ENCODE results near the gene TEAD1. TPM values are rescaled to one million over a fixed set of nuclear protein-coding genes. Genes with fewer than 3 reads are reported as not detected.

The TEAD1 gene
- total RNA-seq, 1 donor from 2014 or later: 154 TPM

- no peaks in the 10 kb centered on the region for H3K9me3 Mint-ChIP-seq (ENCODE audit: unreplicated experiment)
- no peak for TF ChIP-seq CTCF (IDR thresholded peaks at IDR 0.05)
- peaks cover 3% of the 10 kb centered on the region for H3K36me3 Mint-ChIP-seq (ENCODE audit: unreplicated experiment)
- no peak for DNase-seq (ENCODE audit: extremely low spot score, unreplicated experiment)
- no peaks in the 10 kb centered on the region for H3K27me3 Mint-ChIP-seq (ENCODE audit: unreplicated experiment)
- H3K4me3 Mint-ChIP-seq (ENCODE audit: unreplicated experiment): no peak overlapping the region
- peak overlapping the region; percentile 21 for H3K27ac Mint-ChIP-seq (ENCODE audit: unreplicated experiment)
- peaks cover 91% of the 10 kb centered on the region for H3K4me1 Mint-ChIP-seq (ENCODE audit: unreplicated experiment)
These were observed 13.5 kb downstream of the TEAD1 start for GRCh38 chr11:12687740-12688139.

- Mint-ChIP-seq H3K27ac (ENCODE audit: unreplicated experiment) (peak overlapping the region; percentile 66), H3K36me3 (ENCODE audit: unreplicated experiment) (peaks cover 3% of the 10 kb centered on the region), H3K4me1 (ENCODE audit: unreplicated experiment) (peaks cover 91% of the 10 kb centered on the region), H3K4me3 (ENCODE audit: unreplicated experiment) (no peak overlapping the region), H3K9me3 (ENCODE audit: unreplicated experiment) (no peaks in the 10 kb centered on the region), H3K27me3 (ENCODE audit: unreplicated experiment) (no peaks in the 10 kb centered on the region)
- no peak for DNase-seq (ENCODE audit: extremely low spot score, unreplicated experiment)
- TF ChIP-seq CTCF (IDR thresholded peaks at IDR 0.05): no peak
These were observed 15.0 kb downstream of the TEAD1 start for GRCh38 chr11:12689029-12689755.

- H3K27ac Mint-ChIP-seq (ENCODE audit: unreplicated experiment): peak overlapping the region; percentile 15
These were observed 16.4 kb downstream of the TEAD1 start for GRCh38 chr11:12690663-12691062.

GRCh38 chr11:12691473-12691872, 17.3 kb downstream of the TEAD1 start:
- Mint-ChIP-seq H3K9me3 (ENCODE audit: unreplicated experiment) (no peaks in the 10 kb centered on the region), H3K4me3 (ENCODE audit: unreplicated experiment) (no peak overlapping the region), H3K36me3 (ENCODE audit: unreplicated experiment) (peaks cover 3% of the 10 kb centered on the region), H3K4me1 (ENCODE audit: unreplicated experiment) (peaks cover 91% of the 10 kb centered on the region), H3K27ac (ENCODE audit: unreplicated experiment) (peak overlapping the region; percentile 70), H3K27me3 (ENCODE audit: unreplicated experiment) (no peaks in the 10 kb centered on the region)
- TF ChIP-seq CTCF (IDR thresholded peaks at IDR 0.05): no peak
- no peak for DNase-seq (ENCODE audit: extremely low spot score, unreplicated experiment)

More at GRCh38 chr11:12690663-12691062, 16.4 kb downstream of the TEAD1 start:
- H3K9me3 Mint-ChIP-seq (ENCODE audit: unreplicated experiment): no peaks in the 10 kb centered on the region
- no peak for DNase-seq (ENCODE audit: extremely low spot score, unreplicated experiment)
- H3K36me3 Mint-ChIP-seq (ENCODE audit: unreplicated experiment): peaks cover 3% of the 10 kb centered on the region
- peaks cover 91% of the 10 kb centered on the region for H3K4me1 Mint-ChIP-seq (ENCODE audit: unreplicated experiment)
- no peak for TF ChIP-seq CTCF (IDR thresholded peaks at IDR 0.05)
- no peak overlapping the region for H3K4me3 Mint-ChIP-seq (ENCODE audit: unreplicated experiment)
- H3K27me3 Mint-ChIP-seq (ENCODE audit: unreplicated experiment): no peaks in the 10 kb centered on the region

- peak overlapping the region; percentile 23 for H3K4me3 Mint-ChIP-seq (ENCODE audit: unreplicated experiment)
- peak overlapping the region; percentile 99 for H3K27ac Mint-ChIP-seq (ENCODE audit: unreplicated experiment)
- TF ChIP-seq CTCF (IDR thresholded peaks at IDR 0.05): no peak
- no peaks in the 10 kb centered on the region for H3K27me3 Mint-ChIP-seq (ENCODE audit: unreplicated experiment)
- H3K9me3 Mint-ChIP-seq (ENCODE audit: unreplicated experiment): no peaks in the 10 kb centered on the region
- peaks cover 3% of the 10 kb centered on the region for H3K36me3 Mint-ChIP-seq (ENCODE audit: unreplicated experiment)
- H3K4me1 Mint-ChIP-seq (ENCODE audit: unreplicated experiment): peaks cover 89% of the 10 kb centered on the region
- DNase-seq (ENCODE audit: extremely low spot score, unreplicated experiment): no peak
These were observed 18.2 kb downstream of the TEAD1 start for GRCh38 chr11:12692229-12693075.
